Vagina (tissue), 2 donors: Measurements from ENCODE around the gene NEK7. TPM values are rescaled to one million over a fixed set of nuclear protein-coding genes. Genes with fewer than 3 reads are reported as not detected.
"Not testable (repeated sequence)": the region's sequence is repeated elsewhere in the genome, so short reads cannot be mapped to it uniquely, and the experiment has no call there.

ENCODE experiments used
- DNase-seq, 2 donors: peaks; one replicate each; pipeline ENCODE4 v3.0.0-alpha.2; 2017; ENCODE audit errors: extremely low spot score in 2 of 2
- H3K27ac ChIP-seq: fragments of 200-600 bp; sonication (generic); one replicate; pipeline ENCODE4 v1.5.1; 2019
- H3K27me3 ChIP-seq: fragments of 200-600 bp; sonication (generic); one replicate; pipeline ENCODE4 v1.5.1; 2019
- H3K36me3 ChIP-seq, 2 donors: fragments of 200-600 bp; sonication (generic); one replicate each; pipeline ENCODE4 v1.5.1; 2017 to 2019
- H3K4me1 ChIP-seq: fragments of 200-600 bp; sonication (generic); one replicate; pipeline ENCODE4 v1.5.1; 2019
- H3K4me3 ChIP-seq, 2 donors: fragments of 200-600 bp; sonication (generic); 1 replicate in 1 of 2; 2 replicates in 1 of 2; pipeline ENCODE4 v1.5.1; 2016 to 2019
- H3K9me3 ChIP-seq: fragments of 200-600 bp; sonication (generic); one replicate; pipeline ENCODE4 v1.5.1; 2019
- CTCF ChIP-seq, 3 experiments: fragments of 450-650 bp in 2 of 3; fragments of 200-600 bp in 1 of 3; sonication (generic) in 1 of 3; IDR thresholded peaks; one replicate each; pipeline ENCODE4 v1.5.1; 2017 to 2019; ENCODE audit warnings: antibody characterized with exemption in 3 of 3, mild to moderate bottlenecking in 2 of 3, moderate library complexity in 2 of 3
- POLR2A ChIP-seq, 2 donors: fragments of 450-650 bp; IDR thresholded peaks; one replicate each; pipeline ENCODE4 v1.6.1; 2017; ENCODE audit warnings: antibody characterized with exemption in 2 of 2, mild to moderate bottlenecking in 2 of 2, moderate library complexity in 2 of 2
- POLR2AphosphoS5 ChIP-seq, 2 donors: sonication (generic); formaldehyde crosslinking; IDR thresholded peaks; one replicate each; pipeline ENCODE4 v1.9.0; 2017; ENCODE audit warnings: antibody characterized with exemption in 2 of 2, mild to moderate bottlenecking in 2 of 2, low read depth in 1 of 2; ENCODE audit not compliant: insufficient read depth in 1 of 2
- intact Hi-C: fragments of 100-400 bp; cut with DNase I; formaldehyde crosslinking; loops from one replicate; pipeline ENCODE4 v1.15.1; 2023
- total RNA-seq: library from RNA; depleted of rRNA; stranded (reverse); fragments of >200 nt; gene quantifications from one replicate; pipeline ENCODE4 v1.2.3, GENCODE V29; 2016

The NEK7 gene
- total RNA-seq, 1 donor from 2014 or later: 99.4 TPM

- no peak for DNase-seq
- Histone ChIP-seq H3K9me3 (no peaks in the 10 kb centered on the region), H3K4me1 (peaks cover 8% of the 10 kb centered on the region), H3K27ac (no peak overlapping the region), H3K27me3 (no peaks in the 10 kb centered on the region), H3K4me3 (no peak overlapping the region), H3K36me3 (no peaks in the 10 kb centered on the region)
- intact Hi-C loops: no loop called here
- no peak for TF ChIP-seq POLR2A (IDR thresholded peaks at IDR 0.05)
- no peak for TF ChIP-seq CTCF (IDR thresholded peaks at IDR 0.05)
- peak in 1 of 2 donors; percentile 11 for TF ChIP-seq POLR2AphosphoS5 (IDR thresholded peaks at IDR 0.05; ENCODE audit: insufficient read depth in 1 of 2, low read depth in 1 of 2)
Observed at GRCh38 chr1:198220428-198220827, 63.6 kb downstream of the NEK7 start.

- H3K27me3 ChIP-seq, H3K36me3 ChIP-seq, H3K4me1 ChIP-seq, H3K4me3 ChIP-seq, H3K27ac ChIP-seq, intact Hi-C loops, H3K9me3 ChIP-seq, DNase-seq: not testable (repeated sequence)
Observed at GRCh38 chr1:198227010-198227409, 70.2 kb downstream of the NEK7 start.

DNA sequence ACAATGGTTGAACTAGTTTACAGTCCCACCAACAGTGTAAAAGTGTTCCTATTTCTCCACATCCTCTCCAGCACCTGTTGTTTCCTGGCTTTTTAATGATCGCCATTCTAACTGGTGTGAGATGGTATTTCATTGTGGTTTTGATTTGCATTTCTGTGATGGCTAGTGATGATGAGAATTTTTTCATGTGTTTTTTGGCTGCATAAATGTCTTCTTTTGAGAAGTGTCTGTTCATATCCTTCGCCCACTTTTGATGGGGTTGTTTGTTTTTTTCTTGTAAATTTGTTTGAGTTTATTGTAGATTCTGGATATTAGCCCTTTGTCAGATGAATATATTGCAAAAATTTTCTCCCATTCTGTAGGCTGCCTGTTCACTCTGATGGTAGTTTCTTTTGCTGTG is 70.7 kb downstream of the NEK7 start:
- H3K36me3 ChIP-seq, H3K4me1 ChIP-seq, H3K27ac ChIP-seq, DNase-seq, H3K9me3 ChIP-seq, H3K27me3 ChIP-seq, H3K4me3 ChIP-seq, intact Hi-C loops: not testable (repeated sequence)

DNA sequence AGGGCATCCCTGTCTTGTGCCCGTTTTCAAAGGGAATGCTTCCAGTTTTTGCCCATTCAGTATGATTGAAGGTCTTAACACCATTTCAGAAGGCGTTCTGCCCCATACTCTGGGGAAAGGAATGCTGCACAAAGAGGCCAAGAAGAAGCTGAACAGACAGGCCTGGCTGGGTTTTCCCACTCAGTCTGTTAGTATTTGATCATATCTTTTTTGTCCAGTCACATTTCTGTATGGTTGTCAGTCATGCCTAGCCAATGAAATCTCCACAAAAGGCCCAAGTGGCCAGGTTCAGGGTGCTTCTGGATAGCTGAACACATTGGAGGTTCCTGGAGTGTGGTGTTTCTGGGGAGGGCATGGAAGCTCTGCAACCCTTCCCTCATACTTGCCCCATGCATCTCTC is 72.1 kb downstream of the NEK7 start:
- Histone ChIP-seq H3K4me1 (peaks cover 24% of the 10 kb centered on the region), H3K4me3 (no peak overlapping the region), H3K27me3 (no peaks in the 10 kb centered on the region), H3K27ac (no peak overlapping the region), H3K36me3 (no peaks in the 10 kb centered on the region), H3K9me3 (no peaks in the 10 kb centered on the region)
- TF ChIP-seq POLR2AphosphoS5 (IDR thresholded peaks at IDR 0.05; ENCODE audit: insufficient read depth in 1 of 2, low read depth in 1 of 2) (no peak), CTCF (IDR thresholded peaks at IDR 0.05) (no peak), POLR2A (IDR thresholded peaks at IDR 0.05) (no peak)
- DNase-seq: no peak
- intact Hi-C loops: no loop called here

DNA sequence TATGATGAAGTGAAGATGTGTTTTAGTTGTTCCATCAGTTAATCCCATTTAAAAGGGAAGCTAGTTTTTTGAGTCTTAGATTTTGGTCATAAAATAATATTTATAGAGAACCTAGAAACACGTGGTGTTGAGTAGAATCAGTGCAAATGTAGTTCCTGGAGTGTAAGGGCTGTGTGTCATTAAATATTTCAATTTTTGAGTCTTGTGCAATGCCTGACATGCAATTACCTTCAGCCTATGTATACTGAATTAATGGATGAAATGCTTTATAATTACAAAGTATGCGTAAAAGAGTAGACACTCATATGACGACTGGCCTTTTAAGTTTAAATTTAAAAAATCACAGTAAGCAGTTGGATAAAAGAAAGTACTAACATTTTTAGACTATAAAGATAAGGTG is 75.0 kb downstream of the NEK7 start:
- Histone ChIP-seq H3K4me1 (peaks cover 36% of the 10 kb centered on the region), H3K36me3 (no peaks in the 10 kb centered on the region), H3K27me3 (no peaks in the 10 kb centered on the region), H3K27ac (no peak overlapping the region), H3K4me3 (no peak overlapping the region), H3K9me3 (no peaks in the 10 kb centered on the region)
- intact Hi-C loops: no loop called here
- TF ChIP-seq CTCF (IDR thresholded peaks at IDR 0.05): no peak
- TF ChIP-seq POLR2A (IDR thresholded peaks at IDR 0.05): no peak
- no peak for TF ChIP-seq POLR2AphosphoS5 (IDR thresholded peaks at IDR 0.05; ENCODE audit: insufficient read depth in 1 of 2, low read depth in 1 of 2)
- DNase-seq: no peak

GRCh38 chr1:198232378-198232777 is 75.6 kb downstream of the NEK7 start:
- no peak for DNase-seq
- no peaks in the 10 kb centered on the region for H3K27me3 ChIP-seq
- no peak overlapping the region for H3K27ac ChIP-seq
- no peaks in the 10 kb centered on the region for H3K9me3 ChIP-seq
- intact Hi-C loops: no loop called here
- peaks cover 36% of the 10 kb centered on the region for H3K4me1 ChIP-seq
- no peak for TF ChIP-seq POLR2AphosphoS5 (IDR thresholded peaks at IDR 0.05; ENCODE audit: insufficient read depth in 1 of 2, low read depth in 1 of 2)
- no peak for TF ChIP-seq CTCF (IDR thresholded peaks at IDR 0.05)
- no peak for TF ChIP-seq POLR2A (IDR thresholded peaks at IDR 0.05)
- H3K36me3 ChIP-seq: no peaks in the 10 kb centered on the region
- no peak overlapping the region for H3K4me3 ChIP-seq
